HepG2 (cell line): Measurements from ENCODE around the gene PSMB11. TPM values are rescaled to one million over a fixed set of nuclear protein-coding genes. Genes with fewer than 3 reads are reported as not detected.

ENCODE experiments used
- ATAC-seq: fragments of 200-7000 bp; cut with Tn5 transposase; 3 replicates; pipeline ENCODE4 v1.9.1; 2020; ENCODE audit warnings: mild to moderate bottlenecking, moderate library complexity
- BruUV-seq: library from RNA; stranded (reverse); fragments of 400-500 nt; replicated peaks from 2 replicates; lab custom pipeline; 2021; lab: Mats Ljungman, UMichigan
- CTCF ChIA-PET: fragments of 300-600 bp; formaldehyde crosslinking; extraction: SDS; loops from one replicate; lab custom pipeline; 2021; ENCODE audit warnings: low total read pairs, inconsistent platforms, low intra/inter-chr PET ratio; lab: Yijun Ruan, JAX
- POLR2A ChIA-PET: fragments of 350-600 bp; sonication (Branson Sonifier 250); formaldehyde crosslinking; loops from one replicate; lab custom pipeline; 2020; ENCODE audit warnings: antibody characterized with exemption, inconsistent platforms; lab: Yijun Ruan, JAX
- DNase-seq: peaks from one replicate; pipeline ENCODE4 v3.0.0-alpha.2; 2015; ENCODE audit warnings: low spot score
- FAIRE-seq: peaks from 3 replicates; lab custom pipeline; 2011; peaks lifted over from hg19 to GRCh38; lab: Jason Lieb, UNC
- H2AFZ ChIP-seq: one replicate; pipeline ENCODE4 v1.6.1; 2011; ENCODE audit warnings: low read length, inconsistent platforms
- H3K27ac ChIP-seq: fragments of 300-600 bp; 3 replicates; pipeline ENCODE4 v1.8.0; 2011; ENCODE audit warnings: mixed run types, mild to moderate bottlenecking, mixed read lengths, low read length, inconsistent platforms; ENCODE audit not compliant: insufficient read depth; ENCODE audit errors: extremely low read length
- H3K27me3 ChIP-seq, 2 experiments: fragments of 200-600 bp in 1 of 2; 2 replicates in 1 of 2; 3 replicates in 1 of 2; pipeline versions ENCODE4 v1.6.0 to v1.8.0; 2011; ENCODE audit warnings: low read length in 2 of 2, mild to moderate bottlenecking in 2 of 2, moderate library complexity in 2 of 2, inconsistent platforms in 1 of 2; ENCODE audit not compliant: insufficient read depth in 2 of 2, control insufficient read depth in 1 of 2
- H3K36me3 ChIP-seq, 2 experiments: fragments of 200-600 bp in 1 of 2; replicated peaks in 1 of 2; 2 replicates in 1 of 2; 3 replicates in 1 of 2; pipeline versions ENCODE4 v1.5.1 to v1.8.0; 2011; ENCODE audit warnings: low read length in 2 of 2, inconsistent platforms in 1 of 2; ENCODE audit not compliant: insufficient read depth in 2 of 2, control insufficient read depth in 1 of 2
- H3K4me1 ChIP-seq: 2 replicates; pipeline ENCODE4 v1.5.1; 2012; ENCODE audit warnings: low read length, inconsistent platforms; ENCODE audit not compliant: insufficient read depth
- H3K4me2 ChIP-seq: 2 replicates; pipeline ENCODE4 v1.6.0; 2011; ENCODE audit warnings: low read depth, low read length, inconsistent platforms
- H3K4me3 ChIP-seq, 3 experiments: fragments of 200-600 bp in 1 of 3; sonication (generic), shearing (Covaris generic) in 1 of 3; replicated peaks in 1 of 3; 2 replicates each; pipeline ENCODE4 v1.5.1; 2011 to 2016; ENCODE audit warnings: low read length in 3 of 3, inconsistent platforms in 2 of 3, low read depth in 2 of 3, mild to moderate bottlenecking in 2 of 3, control low read depth in 1 of 3, mixed read lengths in 1 of 3; ENCODE audit not compliant: insufficient read depth in 1 of 3
- H3K79me2 ChIP-seq: one replicate; pipeline ENCODE4 v1.6.1; 2011; ENCODE audit warnings: low read length, inconsistent platforms; ENCODE audit not compliant: insufficient read depth
- H3K9ac ChIP-seq: 2 replicates; pipeline ENCODE4 v1.6.0; 2011; ENCODE audit warnings: mild to moderate bottlenecking, low read depth, low read length, inconsistent platforms; ENCODE audit not compliant: insufficient read depth
- H3K9me3 ChIP-seq: 2 replicates; pipeline ENCODE4 v1.5.1; 2012; ENCODE audit warnings: mild to moderate bottlenecking, low read length
- H4K20me1 ChIP-seq: 2 replicates; pipeline ENCODE4 v1.6.0; 2011; ENCODE audit warnings: inconsistent platforms, mild to moderate bottlenecking, low read length, moderate library complexity; ENCODE audit not compliant: insufficient read depth
- AGO2 ChIP-seq: fragments of 200-400 bp; formaldehyde crosslinking; optimal IDR thresholded peaks from 2 replicates; pipeline ENCODE3; 2017; ENCODE audit warnings: mild to moderate bottlenecking, low read depth, low read length, moderate library complexity
- CAMTA2 ChIP-seq: sonication (generic); formaldehyde crosslinking; IDR thresholded peaks from 2 replicates; pipeline ENCODE4 v1.4.0; 2020; ENCODE audit warnings: mild to moderate bottlenecking, missing genetic modification reagents, borderline replicate concordance
- FOXK1 ChIP-seq: sonication (generic); formaldehyde crosslinking; IDR thresholded peaks from 2 replicates; pipeline ENCODE4 v1.4.0; 2020; ENCODE audit warnings: low read depth, missing genetic modification reagents, borderline replicate concordance
- HMG20A ChIP-seq: IDR thresholded peaks from 2 replicates; pipeline ENCODE4 v1.6.1; 2016; ENCODE audit warnings: borderline replicate concordance
- HOXD1 ChIP-seq: sonication (generic); formaldehyde crosslinking; IDR thresholded peaks from 2 replicates; pipeline ENCODE4 v1.5.0; 2020; ENCODE audit warnings: missing genetic modification reagents
- JUND ChIP-seq: sonication (generic); formaldehyde crosslinking; IDR thresholded peaks from 2 replicates; pipeline ENCODE4 v1.8.0; 2022; ENCODE audit warnings: mild to moderate bottlenecking, missing genetic modification reagents
- MED8 ChIP-seq: sonication (generic); formaldehyde crosslinking; IDR thresholded peaks from 2 replicates; pipeline ENCODE4 v1.8.1; 2023; ENCODE audit warnings: mild to moderate bottlenecking, missing genetic modification reagents; ENCODE audit not compliant: insufficient replicate concordance
- MYC ChIP-seq: sonication (generic); formaldehyde crosslinking; IDR thresholded peaks from 2 replicates; pipeline ENCODE4 v1.9.0; 2021; ENCODE audit warnings: missing genetic modification reagents, borderline replicate concordance
- PRPF4 ChIP-seq: fragments of 200-400 bp; formaldehyde crosslinking; IDR thresholded peaks from 2 replicates; pipeline ENCODE4 v1.6.1; 2016; ENCODE audit warnings: low read length, low read depth; ENCODE audit not compliant: poor library complexity, severe bottlenecking
- TOPORS ChIP-seq: sonication (generic); formaldehyde crosslinking; IDR thresholded peaks from 2 replicates; pipeline ENCODE4 v1.8.0; 2023; ENCODE audit warnings: mild to moderate bottlenecking, missing genetic modification reagents
- ZNF362 ChIP-seq: sonication (generic); formaldehyde crosslinking; IDR thresholded peaks from 2 replicates; pipeline ENCODE4 v1.4.0; 2020; ENCODE audit warnings: missing genetic modification reagents, mild to moderate bottlenecking, borderline replicate concordance
- ZNF441 ChIP-seq: sonication (generic); formaldehyde crosslinking; IDR thresholded peaks from 2 replicates; pipeline ENCODE4 v1.7.0; 2021; ENCODE audit warnings: missing genetic modification reagents, borderline replicate concordance
- ZNF598 ChIP-seq: sonication (generic); formaldehyde crosslinking; IDR thresholded peaks from 2 replicates; pipeline ENCODE4 v1.5.1; 2020; ENCODE audit warnings: mild to moderate bottlenecking, missing genetic modification reagents, borderline replicate concordance
- ZNF629 ChIP-seq: sonication (generic); formaldehyde crosslinking; conservative IDR thresholded peaks from 2 replicates; pipeline ENCODE4 v1.5.0; 2020; ENCODE audit warnings: missing genetic modification reagents
- ZNF788 ChIP-seq: sonication (generic); formaldehyde crosslinking; IDR thresholded peaks from 2 replicates; pipeline ENCODE4 v1.5.0; 2020; ENCODE audit warnings: mild to moderate bottlenecking, missing genetic modification reagents, borderline replicate concordance
- WGBS: methylation state at CpG from one replicate; pipeline ENCODE4 v1.1.6; 2017; ENCODE audit warnings: low lambda C conversion rate; 5-methylcytosine and 5-hydroxymethylcytosine counted together
- in situ Hi-C: cut with HindIII; loops from 2 replicates; pipeline ENCODE4 v1.10.0; 2017; ENCODE audit warnings: low pct_unique_long_range_greater_than_20kb; ENCODE audit not compliant: extremely low pct_ligation_motif_present
- intact Hi-C: fragments of 100-400 bp; cut with micrococcal nuclease; formaldehyde crosslinking; loops from one replicate; pipeline ENCODE4 v1.10.0; 2022; ENCODE audit not compliant: unreplicated experiment
- polyA plus RNA-seq, 8 experiments: library from polyadenylated mRNA; depleted of rRNA in 3 of 8; stranded (reverse) in 7 of 8; unstranded in 1 of 8; fragments of >200 nt; fragmentation: Illumina TruSeq in 4 of 8; extraction: Trizol in 4 of 8; gene quantifications; 2 replicates each; pipeline versions ENCODE4 v1.2.1 to v1.2.3, GENCODE V29; 2011 to 2016; ENCODE audit warnings: low read depth in 4 of 8, missing spikeins in 1 of 8, mixed read lengths in 1 of 8; ENCODE audit not compliant: insufficient read depth in 1 of 8
- total RNA-seq, 5 experiments: library from RNA; depleted of rRNA; stranded (reverse); fragments of >200 nt; fragmentation: Illumina TruSeq; extraction: Trizol; gene quantifications; 2 replicates each; pipeline ENCODE4 v1.2.3, GENCODE V29; 2016; ENCODE audit warnings: low read depth in 1 of 5
- TF ChIP-seq, protein P1 (sequence below): sonication (generic); formaldehyde crosslinking; IDR thresholded peaks from 2 replicates; pipeline ENCODE4 v1.5.1; 2020; ENCODE audit warnings: mild to moderate bottlenecking, missing genetic modification reagents, moderate library complexity
- TF ChIP-seq, protein P2 (sequence below): sonication (generic); formaldehyde crosslinking; IDR thresholded peaks from 2 replicates; pipeline ENCODE4 v1.8.1; 2023; ENCODE audit warnings: missing genetic modification reagents, mild to moderate bottlenecking, borderline replicate concordance

PSMB11 gene
- total and polyA plus RNA-seq, 2 of the 13 experiments (the other 11 are each of a cell fraction or from before 2014, with no cell fraction given), result not detected

GRCh38 chr14:23058654-23059504 lies 16.9 kb downstream of the PSMB11 start:
- no peak for FAIRE-seq
- POLR2A ChIA-PET, result interaction anchor here (0.6 to 7.4 kb wide), 28 partner anchors 10 to 262 kb away, joined by 3 to 72 read pairs (median 6); partner anchors contain the start of genes ACIN1, AJUBA, BCL2L2 and C14orf119
- in situ Hi-C loops, result no loop called here
- no peak for TF ChIP-seq ZNF362 (CRISPR knock-in tag)
- TF ChIP-seq JUND (CRISPR knock-in tag), result no peak
- TF ChIP-seq HOXD1 (CRISPR knock-in tag), result 0 out of 2 replicates have a peak, but pooled peaks have one; percentile 11
- 0 out of 2 replicates have a peak, but pooled peaks have one; percentile 21 for TF ChIP-seq CAMTA2 (CRISPR knock-in tag)
- TF ChIP-seq, protein P1, sequence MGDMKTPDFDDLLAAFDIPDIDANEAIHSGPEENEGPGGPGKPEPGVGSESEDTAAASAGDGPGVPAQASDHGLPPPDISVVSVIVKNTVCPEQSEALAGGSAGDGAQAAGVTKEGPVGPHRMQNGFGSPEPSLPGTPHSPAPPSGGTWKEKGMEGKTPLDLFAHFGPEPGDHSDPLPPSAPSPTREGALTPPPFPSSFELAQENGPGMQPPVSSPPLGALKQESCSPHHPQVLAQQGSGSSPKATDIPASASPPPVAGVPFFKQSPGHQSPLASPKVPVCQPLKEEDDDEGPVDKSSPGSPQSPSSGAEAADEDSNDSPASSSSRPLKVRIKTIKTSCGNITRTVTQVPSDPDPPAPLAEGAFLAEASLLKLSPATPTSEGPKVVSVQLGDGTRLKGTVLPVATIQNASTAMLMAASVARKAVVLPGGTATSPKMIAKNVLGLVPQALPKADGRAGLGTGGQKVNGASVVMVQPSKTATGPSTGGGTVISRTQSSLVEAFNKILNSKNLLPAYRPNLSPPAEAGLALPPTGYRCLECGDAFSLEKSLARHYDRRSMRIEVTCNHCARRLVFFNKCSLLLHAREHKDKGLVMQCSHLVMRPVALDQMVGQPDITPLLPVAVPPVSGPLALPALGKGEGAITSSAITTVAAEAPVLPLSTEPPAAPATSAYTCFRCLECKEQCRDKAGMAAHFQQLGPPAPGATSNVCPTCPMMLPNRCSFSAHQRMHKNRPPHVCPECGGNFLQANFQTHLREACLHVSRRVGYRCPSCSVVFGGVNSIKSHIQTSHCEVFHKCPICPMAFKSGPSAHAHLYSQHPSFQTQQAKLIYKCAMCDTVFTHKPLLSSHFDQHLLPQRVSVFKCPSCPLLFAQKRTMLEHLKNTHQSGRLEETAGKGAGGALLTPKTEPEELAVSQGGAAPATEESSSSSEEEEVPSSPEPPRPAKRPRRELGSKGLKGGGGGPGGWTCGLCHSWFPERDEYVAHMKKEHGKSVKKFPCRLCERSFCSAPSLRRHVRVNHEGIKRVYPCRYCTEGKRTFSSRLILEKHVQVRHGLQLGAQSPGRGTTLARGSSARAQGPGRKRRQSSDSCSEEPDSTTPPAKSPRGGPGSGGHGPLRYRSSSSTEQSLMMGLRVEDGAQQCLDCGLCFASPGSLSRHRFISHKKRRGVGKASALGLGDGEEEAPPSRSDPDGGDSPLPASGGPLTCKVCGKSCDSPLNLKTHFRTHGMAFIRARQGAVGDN, result peak; percentile 38
- TF ChIP-seq FOXK1 (CRISPR knock-in tag), result no peak
- TF ChIP-seq MYC (CRISPR knock-in tag), result no peak
- peak; percentile 93 for TF ChIP-seq AGO2
- no peak for TF ChIP-seq HMG20A (CRISPR knock-in tag)
- no peak for TF ChIP-seq TOPORS (CRISPR knock-in tag)
- 0 out of 2 replicates have a peak, but pooled peaks have one; percentile 20 for TF ChIP-seq ZNF441
- no peak for TF ChIP-seq ZNF629 (CRISPR knock-in tag)
- TF ChIP-seq MED8 (CRISPR knock-in tag), result no peak
- TF ChIP-seq, protein P2, sequence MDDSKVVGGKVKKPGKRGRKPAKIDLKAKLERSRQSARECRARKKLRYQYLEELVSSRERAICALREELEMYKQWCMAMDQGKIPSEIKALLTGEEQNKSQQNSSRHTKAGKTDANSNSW, result no peak
- peak; percentile 87 for TF ChIP-seq PRPF4
- TF ChIP-seq ZNF598 (CRISPR knock-in tag), result peak; percentile 53; the same call in 1 of the 2 replicates
- TF ChIP-seq ZNF788 (CRISPR knock-in tag), result no peak

More at GRCh38 chr14:23058654-23059504, 16.9 kb downstream of the PSMB11 start:
- BruUV-seq, result TSS peak; percentile 83
- WGBS, result 97% methylated on average over 32 of the region's 32 CpGs
- Histone ChIP-seq H3K9ac (no peak overlapping the region), H3K36me3 (peaks cover 41 to 45% of the 10 kb centered on the region in 2 experiments), H3K79me2 (no peaks in the 10 kb centered on the region), H4K20me1 (peaks cover 13% of the 10 kb centered on the region; the same call in 1 of the 2 replicates), H3K27ac (no peak overlapping the region), H3K4me3 (no peak overlapping the region), H3K27me3 (peaks cover 0 to 6% of the 10 kb centered on the region in 2 experiments; a peak in 1 of 5 replicates), H3K4me2 (no peak overlapping the region), H2AFZ (no peak overlapping the region), H3K4me1 (peaks cover 29% of the 10 kb centered on the region), H3K9me3 (no peaks in the 10 kb centered on the region)
- CTCF ChIA-PET, result interaction anchor here (0.7 to 8.5 kb wide), 14 partner anchors 10 to 502 kb away, joined by 3 to 173 read pairs (median 4); no protein-coding TSS in a partner anchor
- no peak for DNase-seq
- intact Hi-C loops, result loop anchor here (1.0 kb wide), 5 partner anchors 52 to 502 kb away; no protein-coding TSS in a partner anchor
- ATAC-seq, result no peak
